GM12872 (cell line): ENCODE measurements around the gene SCN3B.

Experiments
- TF ChIP-seq, protein P1 (sequence below): IDR thresholded peaks from 3 replicates; pipeline ENCODE4 v1.5.1; 2011; ENCODE audit warnings: low read depth, mild to moderate bottlenecking, low read length, moderate library complexity; ENCODE audit not compliant: insufficient read depth

SCN3B gene

DNA sequence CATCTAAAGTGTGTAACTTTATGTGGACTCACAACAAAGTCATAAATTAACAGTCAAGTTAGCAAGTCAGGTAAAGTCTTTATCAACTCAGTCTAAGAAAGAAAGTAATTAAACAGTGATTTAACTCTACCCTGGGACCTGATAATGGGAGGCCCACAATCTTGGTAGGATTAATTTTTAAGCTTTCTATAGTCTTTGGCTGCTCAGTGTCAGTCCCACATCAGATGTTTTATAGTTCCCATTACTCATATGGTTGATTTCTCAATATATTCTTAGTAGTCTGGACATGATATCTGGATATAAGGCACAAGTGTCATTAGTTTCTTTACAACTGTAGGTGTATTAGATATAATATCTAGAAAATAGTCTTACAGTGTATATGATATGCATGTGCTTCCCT is 38.5 kb upstream of the SCN3B start:
- TF ChIP-seq, protein P1, sequence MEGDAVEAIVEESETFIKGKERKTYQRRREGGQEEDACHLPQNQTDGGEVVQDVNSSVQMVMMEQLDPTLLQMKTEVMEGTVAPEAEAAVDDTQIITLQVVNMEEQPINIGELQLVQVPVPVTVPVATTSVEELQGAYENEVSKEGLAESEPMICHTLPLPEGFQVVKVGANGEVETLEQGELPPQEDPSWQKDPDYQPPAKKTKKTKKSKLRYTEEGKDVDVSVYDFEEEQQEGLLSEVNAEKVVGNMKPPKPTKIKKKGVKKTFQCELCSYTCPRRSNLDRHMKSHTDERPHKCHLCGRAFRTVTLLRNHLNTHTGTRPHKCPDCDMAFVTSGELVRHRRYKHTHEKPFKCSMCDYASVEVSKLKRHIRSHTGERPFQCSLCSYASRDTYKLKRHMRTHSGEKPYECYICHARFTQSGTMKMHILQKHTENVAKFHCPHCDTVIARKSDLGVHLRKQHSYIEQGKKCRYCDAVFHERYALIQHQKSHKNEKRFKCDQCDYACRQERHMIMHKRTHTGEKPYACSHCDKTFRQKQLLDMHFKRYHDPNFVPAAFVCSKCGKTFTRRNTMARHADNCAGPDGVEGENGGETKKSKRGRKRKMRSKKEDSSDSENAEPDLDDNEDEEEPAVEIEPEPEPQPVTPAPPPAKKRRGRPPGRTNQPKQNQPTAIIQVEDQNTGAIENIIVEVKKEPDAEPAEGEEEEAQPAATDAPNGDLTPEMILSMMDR: no peak

DNA sequence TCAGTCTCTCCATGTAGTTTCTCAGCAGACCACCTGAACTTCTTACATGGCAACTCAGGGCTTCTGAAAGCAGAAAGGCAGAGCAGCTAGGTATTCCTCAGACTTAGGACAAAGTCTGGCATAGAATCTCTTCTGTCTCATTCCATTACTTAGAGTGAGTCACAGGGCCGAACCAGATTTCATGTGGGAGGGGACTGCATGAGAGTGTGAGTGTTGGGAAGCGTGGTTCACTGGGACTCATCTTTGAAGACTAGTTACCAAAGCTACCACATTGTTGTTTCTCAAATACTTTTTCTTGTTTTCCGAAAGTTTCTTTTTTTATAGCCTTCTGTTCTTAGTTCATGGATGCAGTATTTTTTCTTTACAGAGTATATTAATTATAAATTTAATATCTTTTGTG is 36.1 kb upstream of the SCN3B start:
- TF ChIP-seq, protein P1: no peak

DNA sequence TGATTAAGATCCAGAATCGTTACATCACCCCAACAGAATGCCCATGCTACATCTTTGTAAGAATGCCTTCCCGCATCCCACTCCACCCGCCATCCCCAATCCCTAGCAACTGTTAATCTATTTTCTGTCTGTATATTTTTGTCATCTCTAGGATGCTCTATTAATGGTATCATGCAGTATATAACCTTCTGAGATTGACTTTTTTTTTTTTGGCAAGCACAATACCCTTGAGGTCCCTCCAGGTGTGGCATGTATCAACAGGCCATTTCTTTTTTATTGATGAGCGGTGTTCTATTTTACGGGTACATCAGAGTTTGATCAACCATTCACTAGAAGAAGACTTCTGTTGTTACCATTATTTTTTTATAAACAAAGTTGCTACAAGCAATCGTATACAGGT is 30.2 kb upstream of the SCN3B start:
- TF ChIP-seq, protein P1: no peak

DNA sequence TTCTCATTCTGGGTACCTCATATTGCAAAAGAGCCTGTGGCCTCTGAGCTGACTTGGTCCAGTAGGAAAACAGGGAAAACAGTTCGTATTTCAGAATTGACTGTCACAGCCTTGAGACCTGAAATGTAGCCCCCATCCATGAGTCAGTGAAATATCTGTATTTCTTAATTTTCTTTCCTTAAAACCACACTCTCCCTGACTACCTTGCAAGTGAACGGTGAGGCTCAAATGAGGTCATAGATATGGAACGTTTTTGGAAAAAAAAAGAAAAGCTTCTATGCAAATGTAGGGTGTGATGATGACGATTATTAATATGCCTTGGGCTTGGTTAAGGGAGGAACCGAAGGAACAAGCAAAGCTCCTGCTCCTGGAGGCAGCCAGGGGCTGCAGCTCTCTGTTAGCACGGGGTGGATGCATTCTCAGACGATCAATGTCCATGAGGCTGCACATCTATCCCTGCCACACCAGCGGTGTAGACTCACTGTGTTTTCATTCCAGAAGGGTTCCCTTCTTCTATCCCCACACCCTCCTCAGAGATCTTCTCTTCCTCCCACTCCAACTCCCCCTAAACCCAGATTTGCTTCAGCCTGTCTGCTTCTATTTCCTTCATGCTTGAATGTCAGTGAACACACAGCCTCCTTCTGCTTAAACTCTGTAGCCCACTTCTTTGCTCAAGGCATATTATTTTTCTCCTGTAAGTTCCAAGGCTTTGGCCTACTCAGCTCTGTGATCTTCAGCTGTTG is 29.2 kb upstream of the SCN3B start:
- TF ChIP-seq, protein P1: no peak

DNA sequence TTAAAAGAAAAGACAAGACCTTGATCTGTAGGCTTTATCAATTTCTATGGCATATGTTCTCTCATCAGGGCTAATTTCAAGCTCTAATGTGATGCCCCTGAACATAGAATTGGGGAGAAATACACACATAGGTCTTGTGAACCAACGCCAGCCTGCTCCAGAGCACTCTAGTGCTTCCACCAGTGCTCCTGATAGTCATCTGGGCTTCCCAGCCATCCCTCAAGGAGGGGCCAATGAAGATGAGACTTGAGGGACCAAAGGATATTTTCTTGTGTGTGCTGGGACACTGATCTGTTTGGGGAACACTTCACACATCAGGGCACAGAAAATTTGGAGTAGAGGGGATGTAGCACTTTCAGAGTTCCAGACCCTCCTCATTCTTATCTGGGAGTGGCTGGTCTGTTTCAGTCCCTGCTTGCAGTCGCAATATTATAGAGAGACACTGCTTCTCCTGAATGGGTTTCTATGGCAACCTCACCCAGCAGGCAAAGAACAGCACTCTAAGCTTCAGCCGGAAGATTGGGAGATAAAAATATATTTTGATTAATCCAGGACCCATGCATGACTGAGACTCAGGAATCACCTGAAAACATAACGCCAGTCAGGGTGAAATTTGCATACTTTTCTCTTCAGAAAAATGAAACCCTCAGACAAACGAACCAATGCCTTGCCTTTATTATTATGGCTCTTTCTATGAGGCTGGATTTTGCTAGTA is 28.4 kb upstream of the SCN3B start:
- TF ChIP-seq, protein P1: no peak

DNA sequence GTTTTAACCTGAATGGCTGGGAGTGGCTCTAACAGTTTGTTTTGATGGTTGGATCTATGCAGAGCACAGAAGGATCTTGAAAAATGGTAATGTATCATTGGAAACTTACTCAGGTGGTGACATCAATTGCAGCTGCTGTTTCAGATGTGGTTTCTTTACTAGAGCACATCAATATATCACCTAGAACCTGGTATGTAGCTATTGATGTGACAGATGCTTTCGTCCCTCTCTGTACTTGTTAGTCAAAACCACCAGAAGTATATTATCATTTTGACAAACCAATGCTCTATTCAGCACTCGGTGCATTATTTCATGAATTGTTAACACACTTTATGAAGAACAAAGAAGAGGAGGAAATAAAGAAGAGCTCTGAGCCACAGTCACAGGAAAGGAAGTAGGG is 26.6 kb upstream of the SCN3B start:
- TF ChIP-seq, protein P1: no peak

DNA sequence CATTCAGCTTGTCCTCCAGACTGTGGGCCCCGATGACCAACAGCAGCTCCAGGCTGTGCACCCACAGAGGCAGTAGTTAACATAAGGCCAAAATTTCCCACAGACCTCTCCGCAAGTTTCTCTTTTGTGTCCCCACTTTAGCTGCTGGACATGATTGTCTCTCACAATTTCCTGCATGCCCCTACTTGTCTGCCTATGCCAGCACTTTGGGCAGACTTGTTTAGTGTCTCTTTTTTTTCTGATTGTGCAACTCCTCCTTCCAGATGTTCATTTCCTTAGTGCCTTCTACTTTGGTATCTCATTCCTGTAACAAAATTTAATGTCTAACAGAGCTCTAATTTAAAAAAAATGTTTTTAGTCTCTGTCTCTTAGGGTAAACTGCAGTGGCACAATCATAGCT is 23.8 kb upstream of the SCN3B start:
- TF ChIP-seq, protein P1: no peak
